Measurements from ENCODE around the gene ABAT.

- TF ChIP-seq, protein P1, sequence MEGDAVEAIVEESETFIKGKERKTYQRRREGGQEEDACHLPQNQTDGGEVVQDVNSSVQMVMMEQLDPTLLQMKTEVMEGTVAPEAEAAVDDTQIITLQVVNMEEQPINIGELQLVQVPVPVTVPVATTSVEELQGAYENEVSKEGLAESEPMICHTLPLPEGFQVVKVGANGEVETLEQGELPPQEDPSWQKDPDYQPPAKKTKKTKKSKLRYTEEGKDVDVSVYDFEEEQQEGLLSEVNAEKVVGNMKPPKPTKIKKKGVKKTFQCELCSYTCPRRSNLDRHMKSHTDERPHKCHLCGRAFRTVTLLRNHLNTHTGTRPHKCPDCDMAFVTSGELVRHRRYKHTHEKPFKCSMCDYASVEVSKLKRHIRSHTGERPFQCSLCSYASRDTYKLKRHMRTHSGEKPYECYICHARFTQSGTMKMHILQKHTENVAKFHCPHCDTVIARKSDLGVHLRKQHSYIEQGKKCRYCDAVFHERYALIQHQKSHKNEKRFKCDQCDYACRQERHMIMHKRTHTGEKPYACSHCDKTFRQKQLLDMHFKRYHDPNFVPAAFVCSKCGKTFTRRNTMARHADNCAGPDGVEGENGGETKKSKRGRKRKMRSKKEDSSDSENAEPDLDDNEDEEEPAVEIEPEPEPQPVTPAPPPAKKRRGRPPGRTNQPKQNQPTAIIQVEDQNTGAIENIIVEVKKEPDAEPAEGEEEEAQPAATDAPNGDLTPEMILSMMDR (IDR thresholded peaks at IDR 0.05; ENCODE audit: poor library complexity) = no peak
- no peak for TF ChIP-seq EZH2 (IDR thresholded peaks at IDR 0.05; ENCODE audit: borderline replicate concordance)
- no peak for TF ChIP-seq EZH2phosphoT487 (IDR thresholded peaks at IDR 0.05; ENCODE audit: low read depth, severe bottlenecking, unreplicated experiment)
Measured at GRCh38 chr16:8773537-8773936, 99.1 kb downstream of the ABAT start.
